Hematopoietic multipotent progenitor cell treated with erythropoietin and hydrocortisone succinate and interleukin-3 and kit ligand, for 4 days (in vitro differentiated cells): ENCODE measurements around the gene SCAMP1.
"Not testable (repeated sequence)": the region's sequence is repeated elsewhere in the genome, so short reads cannot be mapped to it uniquely, and the experiment has no call there.

Experiments used
- DNase-seq: peaks from one replicate; pipeline ENCODE4 v3.0.0-alpha.2; 2015

SCAMP1 gene

DNA sequence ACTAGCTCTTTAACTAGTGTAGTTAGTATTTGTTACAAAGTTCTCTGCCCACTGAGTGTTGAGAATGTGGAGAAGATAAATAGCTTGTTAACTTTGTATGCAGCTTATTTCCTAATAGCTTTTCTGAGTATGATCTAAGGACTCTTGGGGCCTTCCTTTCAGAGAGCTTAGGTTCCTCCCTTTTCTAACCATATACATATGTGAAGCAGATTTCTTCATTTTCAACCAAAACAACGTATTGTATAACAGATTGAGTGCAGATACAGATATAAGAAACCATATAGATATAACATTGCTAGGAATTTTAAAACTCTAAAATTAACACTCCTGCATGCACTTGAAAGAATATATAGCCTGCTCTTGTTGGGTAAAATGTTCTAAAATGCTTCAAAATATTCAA lies 70.4 kb downstream of the SCAMP1 start:
- DNase-seq: no peak

DNA sequence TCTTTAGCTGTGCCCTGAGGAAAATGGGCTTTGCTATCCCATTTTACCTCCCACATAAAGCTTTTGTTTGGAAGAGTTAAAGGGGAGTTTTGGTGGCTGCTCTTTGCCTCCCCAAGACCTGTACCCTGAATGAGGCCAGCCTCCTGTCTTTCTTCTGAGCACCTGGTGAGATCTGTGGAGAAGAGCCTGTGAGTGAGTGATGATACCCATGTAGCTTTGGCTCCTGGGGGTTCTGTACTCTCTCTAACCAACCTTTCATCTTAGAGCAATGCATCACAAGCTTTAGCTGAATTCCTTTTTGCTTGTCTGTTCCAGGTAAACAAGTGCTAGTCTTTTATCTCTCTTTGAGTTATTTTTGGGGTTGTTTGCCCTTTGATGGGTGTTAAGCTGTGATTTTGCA lies 73.6 kb downstream of the SCAMP1 start:
- no peak for DNase-seq

DNA sequence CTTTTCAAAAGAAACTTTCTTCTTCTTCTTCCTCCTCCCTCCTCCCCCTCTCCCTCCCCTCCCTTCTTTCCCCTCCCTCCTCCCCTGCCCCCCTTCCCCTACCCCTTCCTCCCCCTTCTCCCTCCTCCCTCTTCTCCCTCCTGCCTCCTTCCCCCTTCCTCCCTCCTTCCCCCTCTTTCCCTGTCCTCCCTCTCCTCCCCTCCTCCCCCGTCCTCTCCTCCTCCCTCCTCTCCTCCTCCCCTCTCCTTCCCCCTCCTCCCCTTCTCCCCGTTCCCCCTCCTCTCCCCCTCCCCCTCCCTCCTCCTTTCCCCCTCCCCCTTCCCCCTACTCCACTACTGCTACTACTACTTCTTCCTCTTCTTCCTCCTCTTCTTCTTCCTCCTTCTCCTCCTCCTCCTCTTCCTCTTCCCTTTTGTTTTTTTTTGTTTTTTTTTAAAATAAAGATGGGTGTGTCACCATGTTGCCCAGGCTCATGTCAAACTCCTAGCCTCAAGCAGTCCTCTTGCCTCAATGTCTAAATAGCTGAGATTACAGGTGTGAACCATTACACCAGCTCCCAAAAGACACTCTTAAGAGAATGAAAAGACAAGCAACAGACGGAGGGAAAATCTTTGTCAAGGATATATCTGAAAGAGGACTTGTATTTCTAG lies 87.5 kb downstream of the SCAMP1 start:
- DNase-seq: no peak

DNA sequence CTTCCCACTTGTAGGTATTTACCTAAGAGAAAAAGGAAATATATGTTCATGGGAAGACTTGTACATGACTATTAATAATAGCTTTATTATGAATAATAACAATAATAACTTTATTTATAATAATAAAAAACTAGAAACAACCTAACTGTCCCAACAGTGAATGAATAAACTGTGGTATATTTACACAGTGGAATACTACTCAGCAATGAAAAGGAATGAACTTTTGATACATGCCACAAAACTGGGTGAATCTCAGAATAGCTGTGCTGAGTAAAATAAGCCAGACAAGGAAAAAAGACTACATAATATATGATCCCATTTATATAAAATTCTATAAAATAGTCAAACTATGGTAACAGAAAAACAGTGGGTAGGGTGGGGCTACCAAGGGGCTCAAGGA lies 88.7 kb downstream of the SCAMP1 start:
- DNase-seq: no peak

DNA sequence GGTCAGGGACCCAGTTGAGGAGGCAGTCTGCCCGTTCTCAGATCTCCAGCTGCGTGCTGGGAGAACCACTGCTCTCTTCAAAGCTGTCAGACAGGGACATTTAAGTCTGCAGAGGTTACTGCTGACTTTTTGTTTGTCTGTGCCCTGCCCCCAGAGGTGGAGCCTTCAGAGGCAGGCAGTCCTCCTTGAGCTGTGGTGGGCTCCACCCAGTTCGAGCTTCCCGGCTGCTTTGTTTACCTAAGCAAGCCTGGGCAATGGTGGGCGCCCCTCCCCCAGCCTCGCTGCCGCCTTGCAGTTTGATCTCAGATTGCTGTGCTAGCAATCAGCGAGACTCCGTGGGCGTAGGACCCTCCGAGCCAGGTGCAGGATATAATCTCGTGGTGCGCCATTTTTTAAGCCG lies 97.1 kb downstream of the SCAMP1 start:
- DNase-seq: not testable (repeated sequence)

DNA sequence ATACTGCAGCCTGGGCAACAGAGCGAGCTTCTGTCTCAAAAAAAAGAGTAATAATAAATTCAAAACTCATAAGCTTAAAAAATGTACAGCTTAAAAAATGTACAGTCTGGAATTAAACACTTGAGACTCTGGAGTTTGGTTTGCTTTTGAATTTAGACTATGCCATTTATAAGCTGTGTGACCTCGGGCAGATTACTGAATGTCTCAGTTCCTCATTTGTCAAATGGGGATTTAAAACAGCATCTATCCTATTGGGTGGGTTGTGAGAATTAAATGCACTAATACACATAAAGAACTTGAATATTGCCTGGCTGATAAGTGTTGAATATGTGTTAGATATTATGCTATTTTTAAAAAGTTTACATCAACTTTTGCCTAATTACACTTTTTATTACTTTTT lies 98.4 kb downstream of the SCAMP1 start:
- no peak for DNase-seq

DNA sequence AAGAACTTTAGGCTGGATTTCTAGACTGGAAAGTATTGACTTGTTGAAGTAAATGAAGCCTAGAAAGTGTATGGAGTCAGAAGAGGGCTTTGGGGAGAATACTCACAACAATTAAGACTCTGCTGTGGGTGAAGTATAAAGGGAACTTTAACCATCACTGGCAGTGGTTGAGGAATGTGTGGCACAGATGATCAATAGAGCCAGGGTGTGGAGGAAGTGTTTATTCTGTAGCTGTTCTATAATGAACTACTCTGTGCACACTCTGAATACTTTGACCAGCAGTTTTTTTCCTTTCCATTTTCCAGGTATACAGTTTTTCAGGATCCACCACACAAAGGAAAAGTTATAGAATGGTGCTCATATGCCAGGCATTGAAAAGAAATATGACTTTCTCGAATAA lies 106.7 kb downstream of the SCAMP1 start:
- no peak for DNase-seq

DNA sequence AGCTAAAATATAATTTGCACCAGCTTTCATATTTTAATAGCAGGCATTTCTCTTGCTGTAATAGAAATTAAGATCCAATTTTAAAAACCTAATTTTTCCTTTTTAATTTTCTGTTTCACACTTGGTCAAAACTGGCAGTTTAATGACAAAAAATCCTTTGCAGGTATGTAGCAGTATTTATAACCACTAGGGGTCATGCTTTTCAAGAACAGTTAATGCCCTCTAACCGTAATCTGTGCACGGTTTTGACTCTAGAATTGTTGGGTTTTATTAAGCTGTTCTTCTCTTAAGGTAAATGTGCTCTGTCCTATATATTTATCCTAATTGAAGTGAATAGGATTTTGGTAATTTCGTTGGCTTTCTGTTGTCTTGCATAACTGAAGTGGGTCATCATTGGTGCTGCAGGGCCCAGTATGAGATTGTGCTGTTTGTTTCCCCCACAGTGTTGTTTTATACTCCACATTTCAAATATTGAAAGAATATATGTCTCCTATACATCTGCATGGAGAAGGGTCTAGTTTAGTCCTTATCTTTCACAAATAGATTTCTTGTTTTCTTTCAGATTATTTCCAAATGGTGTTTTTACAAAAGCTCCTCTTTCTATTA lies 107.4 kb downstream of the SCAMP1 start:
- DNase-seq: peak; percentile 85

DNA sequence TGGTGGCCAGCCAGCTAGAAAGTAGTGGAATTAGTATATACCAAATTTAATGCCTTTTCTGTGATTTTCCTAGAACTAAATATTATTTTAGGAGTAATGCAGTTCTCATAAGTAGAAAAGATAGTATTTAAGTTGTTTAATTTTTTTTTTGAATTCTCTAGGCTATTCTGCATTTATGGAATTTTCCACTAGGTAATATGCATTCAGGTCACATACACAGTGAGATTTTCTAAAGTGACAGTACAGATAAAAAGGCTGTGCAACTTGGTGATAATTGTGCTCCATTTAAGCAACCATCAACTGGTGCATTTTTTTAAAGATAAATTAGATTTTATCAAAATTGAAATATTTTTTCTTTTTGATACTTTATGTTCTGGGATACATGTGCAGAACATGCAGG lies 111.5 kb downstream of the SCAMP1 start:
- no peak for DNase-seq

DNA sequence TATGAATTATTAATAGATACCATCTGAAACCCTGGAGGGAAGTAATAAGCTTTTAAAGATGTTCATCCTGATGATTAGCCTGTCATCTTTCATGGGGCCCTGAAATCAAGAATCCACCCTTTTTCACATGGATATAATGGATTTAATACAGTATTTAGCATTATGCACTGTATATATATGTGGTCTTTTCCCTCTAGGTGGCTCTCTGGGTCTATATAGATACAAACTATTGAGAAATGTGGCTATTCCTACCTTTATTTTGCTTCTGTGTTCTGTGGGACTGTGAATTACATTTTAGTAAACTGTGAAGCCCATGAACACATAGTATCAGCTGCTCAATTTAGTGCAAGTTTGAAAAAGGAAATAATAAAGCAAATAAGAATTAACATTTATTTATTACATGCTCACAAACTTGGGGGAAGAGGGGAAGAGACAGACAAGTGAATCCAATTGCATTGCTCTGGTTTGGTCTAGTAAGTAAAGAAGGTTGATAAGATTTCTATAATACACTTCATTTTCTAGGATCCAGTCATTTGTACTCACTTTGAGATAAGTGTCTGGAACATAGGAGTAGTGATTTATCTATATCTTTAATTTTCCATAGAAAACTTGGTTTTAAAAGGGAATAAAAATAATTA lies 112.2 kb downstream of the SCAMP1 start:
- peak; percentile 83 for DNase-seq

DNA sequence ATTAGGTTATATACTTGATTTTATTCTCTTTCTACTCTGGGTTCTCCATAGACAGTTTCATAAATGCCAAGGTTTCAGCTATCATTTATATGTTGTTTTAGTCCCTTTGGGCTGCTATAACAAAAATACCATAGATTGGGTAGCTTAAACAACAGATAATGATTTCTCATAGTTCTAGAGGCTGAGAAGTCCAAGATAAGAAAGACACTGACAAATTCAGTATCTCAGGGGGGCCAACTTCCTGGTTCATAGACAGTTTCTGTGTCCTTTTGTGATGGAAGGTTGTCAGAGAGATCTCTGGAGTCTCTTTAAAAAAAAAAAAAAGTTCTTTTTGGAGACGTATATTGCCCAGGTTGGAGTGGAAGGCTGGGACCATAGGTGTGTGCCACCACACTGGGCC lies 113.3 kb downstream of the SCAMP1 start:
- peak; percentile 70 for DNase-seq

DNA sequence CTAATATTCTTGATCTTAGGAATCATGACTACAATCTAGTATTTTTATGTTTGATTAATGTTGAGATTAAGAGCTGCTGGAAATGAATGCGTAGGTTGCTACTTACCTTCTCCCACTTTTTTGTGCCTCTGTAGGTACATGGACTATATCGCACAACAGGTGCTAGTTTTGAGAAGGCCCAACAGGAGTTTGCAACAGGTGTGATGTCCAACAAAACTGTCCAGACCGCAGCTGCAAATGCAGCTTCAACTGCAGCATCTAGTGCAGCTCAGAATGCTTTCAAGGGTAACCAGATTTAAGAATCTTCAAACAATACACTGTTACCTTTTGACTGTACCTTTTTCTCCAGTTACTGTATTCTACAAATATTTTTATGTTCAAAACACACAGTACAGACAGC lies 115.0 kb downstream of the SCAMP1 start:
- DNase-seq: no peak

DNA sequence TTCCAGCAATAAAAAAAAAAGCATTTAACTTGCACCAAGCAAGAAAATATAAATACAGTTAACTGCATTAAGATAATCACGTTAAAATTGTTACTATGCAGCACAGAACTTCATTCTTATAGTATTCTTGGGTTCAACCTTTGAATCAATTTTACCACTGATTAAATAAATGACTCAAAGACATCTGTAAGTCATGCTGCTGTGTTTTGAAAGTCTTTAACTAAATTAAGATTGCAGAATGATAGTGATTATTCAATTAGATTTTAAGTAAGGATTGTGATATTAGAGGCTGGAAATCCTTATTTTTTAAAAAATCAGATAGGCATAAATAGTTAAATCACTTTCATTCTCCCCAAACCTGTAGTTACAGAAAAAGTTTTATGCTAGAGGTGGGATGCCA lies 116.4 kb downstream of the SCAMP1 start:
- DNase-seq: no peak

DNA sequence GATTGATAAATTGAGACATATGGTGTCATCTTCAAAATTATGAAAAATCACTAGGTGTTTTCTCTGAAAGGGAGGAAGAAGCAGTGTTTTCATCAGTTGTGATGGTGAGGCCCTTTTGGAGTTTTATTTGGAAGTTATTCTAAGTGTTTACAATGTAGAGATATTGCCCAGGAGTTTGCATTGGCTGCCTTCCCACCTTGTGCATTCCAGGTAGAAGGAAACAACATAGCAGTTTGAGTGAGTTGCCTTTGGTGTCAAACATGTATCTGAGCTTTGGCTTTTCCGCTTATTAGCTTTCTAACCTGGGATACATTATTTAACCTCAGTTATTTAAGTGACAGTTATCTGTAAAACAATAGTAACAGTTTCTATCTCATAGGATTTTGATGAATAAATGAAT lies 122.5 kb downstream of the SCAMP1 start:
- no peak for DNase-seq

DNA sequence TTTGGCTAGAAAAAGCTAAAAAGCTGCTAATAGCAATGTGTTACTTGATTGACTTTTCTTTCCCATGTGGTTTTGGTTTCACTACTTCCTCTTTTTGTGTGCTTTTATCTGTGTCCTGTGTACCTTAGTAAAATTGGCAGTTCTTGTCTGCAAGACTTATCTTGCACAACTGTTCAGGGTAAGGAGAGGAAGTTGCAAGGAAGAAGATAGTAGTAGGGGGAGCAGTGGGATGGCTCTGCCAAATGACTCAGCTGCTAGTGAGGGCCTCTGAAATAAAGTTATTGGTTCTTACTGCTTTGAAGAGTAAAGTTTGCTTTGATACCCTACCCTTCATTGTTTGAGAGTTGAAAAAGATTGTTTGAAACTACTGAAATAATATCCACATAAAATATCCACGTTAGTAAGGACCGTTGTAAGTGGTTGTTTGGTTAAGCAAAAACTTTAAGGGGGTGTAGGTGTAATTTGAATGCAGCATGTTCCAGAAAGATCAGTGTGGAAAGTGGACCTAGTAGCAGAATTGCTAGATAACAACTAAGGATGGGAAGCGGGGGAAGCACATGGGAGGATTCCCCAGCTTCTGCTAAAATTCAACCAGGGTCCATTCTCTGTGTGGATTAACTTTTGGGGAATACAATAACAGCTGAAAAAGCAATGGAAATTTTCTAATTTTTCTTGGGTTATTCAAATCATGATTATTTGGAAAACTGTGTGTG lies 123.5 kb downstream of the SCAMP1 start:
- peak; percentile 98 for DNase-seq

DNA sequence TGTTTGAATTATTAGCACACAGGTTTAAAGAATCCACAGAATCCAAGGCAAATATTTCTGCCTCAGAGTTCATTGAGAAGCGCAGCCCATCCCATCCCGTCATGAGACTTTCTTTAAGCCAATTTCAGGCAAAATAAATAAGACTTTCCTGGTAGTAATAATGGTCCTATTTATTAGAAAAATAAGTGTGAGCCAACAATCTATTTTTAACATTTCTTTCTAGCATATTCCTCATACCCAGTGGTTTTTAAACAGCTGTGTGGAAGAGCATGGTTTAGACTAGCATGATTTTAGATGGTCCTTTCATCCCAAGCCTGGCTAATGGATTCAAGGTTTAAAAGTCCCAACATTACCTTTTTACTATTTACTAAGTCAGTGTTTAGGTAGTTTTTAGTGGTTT lies 125.8 kb downstream of the SCAMP1 start:
- DNase-seq: no peak

DNA sequence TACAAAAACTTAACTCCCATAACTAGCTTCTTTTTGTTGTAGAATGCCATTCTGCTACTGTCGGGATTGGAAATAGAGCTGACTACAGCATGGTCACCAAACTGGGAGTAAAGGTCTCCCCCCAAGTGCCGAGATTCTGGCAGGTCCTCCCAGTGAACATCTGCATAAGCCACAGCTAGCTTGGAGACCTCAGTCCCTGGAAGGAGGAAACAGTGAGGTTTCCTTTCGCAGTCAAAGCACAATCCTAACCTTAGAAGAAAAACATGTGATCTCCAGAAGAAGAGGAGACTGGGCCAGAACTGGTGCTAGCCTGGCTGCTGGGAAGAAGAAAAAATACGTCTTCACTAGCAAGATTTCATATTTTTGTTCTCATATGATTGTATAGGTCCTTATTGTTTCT lies 127.4 kb downstream of the SCAMP1 start:
- no peak for DNase-seq

DNA sequence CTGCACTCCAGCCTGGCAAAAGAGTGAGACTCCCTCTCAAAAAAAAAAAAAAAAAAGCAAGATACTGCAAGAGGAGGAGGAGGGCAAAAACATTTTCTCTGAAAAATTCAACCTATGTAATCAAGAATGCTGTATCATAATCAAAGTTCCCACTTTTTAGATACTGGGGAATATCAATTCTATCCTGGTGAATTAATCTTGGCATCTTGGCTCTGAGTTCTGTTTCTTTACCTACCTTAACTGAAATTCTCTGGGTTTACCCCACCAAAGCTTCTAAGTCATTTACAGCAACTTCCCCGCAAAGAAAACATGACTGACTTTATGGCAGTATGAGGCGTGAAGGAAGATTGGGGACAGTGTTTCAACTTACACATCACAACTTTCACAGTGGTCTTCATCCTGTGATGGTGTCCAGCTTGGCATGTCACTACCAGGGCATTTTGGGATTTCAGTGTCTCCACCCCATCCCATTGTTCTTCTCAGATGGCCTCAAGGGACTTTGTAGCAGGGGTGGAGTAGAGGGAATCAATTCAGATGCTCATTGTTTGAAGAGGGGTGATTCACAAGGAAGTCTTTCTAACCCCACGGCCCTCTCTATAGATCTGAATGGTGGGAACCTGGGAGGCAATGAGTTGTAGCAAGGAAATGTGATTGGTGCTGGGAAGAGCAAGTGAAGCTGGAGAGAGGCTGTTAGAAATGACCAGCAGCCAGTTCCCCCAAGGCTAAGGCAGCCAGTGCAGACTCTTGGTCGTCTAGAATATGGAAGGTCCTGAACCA lies 130.5 kb downstream of the SCAMP1 start:
- no peak for DNase-seq

DNA sequence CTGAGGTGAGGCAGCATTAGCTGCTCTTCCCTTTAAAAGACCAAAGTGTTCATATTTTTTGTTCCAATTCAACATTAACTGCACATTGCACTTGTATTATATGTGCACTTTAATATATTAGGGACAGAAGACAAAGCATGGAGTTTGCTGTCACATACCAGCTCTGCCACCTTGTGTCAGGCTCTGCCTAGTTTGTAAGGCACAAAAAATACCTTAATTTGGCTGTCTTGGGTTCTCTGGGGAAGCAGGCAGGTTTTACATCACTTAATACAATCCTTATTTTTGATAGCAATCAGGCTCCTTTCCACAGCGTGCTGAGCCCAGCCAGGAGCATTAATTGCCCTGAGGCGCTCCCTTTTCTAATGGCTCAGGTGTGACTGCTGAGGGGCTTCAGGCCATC lies 131.8 kb downstream of the SCAMP1 start:
- no peak for DNase-seq

DNA sequence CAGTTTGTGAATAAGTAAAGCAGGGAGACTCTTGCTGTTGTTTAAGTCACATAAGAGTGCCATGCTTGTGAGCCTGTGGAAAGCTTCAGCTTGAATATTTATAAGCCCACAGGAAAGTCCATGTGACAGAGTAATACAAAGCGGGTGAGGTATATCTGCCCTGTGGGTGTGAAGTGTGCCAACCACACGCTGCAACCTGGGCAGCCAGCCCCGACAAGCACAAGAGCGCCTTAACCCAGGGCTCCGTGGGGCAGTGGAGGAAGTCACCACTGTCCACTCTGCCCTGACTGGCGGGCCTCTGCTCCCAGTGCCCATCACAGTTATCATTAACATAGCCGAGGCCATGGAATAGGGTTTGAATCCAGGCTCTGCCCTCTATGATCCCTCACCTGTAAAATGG lies 132.2 kb downstream of the SCAMP1 start:
- DNase-seq: no peak

DNA sequence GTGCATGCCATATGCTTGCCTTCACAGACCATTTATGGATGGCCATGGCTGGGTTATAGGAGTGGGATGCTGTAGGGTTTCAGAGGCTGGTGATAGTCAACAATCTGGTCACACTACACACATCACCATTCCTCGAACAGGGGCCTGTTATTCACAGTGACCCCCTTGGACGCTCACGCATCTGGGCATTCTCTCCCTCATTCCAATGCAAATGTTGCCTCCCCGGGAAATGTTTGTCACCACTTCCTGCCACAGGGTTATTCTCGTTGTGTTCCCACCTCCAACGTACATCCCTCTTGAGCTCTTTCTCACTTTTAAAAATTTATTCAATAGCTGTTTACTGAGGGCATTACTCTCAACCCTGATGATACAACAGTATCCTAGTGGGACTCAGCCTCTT lies 135.4 kb downstream of the SCAMP1 start:
- DNase-seq: no peak

DNA sequence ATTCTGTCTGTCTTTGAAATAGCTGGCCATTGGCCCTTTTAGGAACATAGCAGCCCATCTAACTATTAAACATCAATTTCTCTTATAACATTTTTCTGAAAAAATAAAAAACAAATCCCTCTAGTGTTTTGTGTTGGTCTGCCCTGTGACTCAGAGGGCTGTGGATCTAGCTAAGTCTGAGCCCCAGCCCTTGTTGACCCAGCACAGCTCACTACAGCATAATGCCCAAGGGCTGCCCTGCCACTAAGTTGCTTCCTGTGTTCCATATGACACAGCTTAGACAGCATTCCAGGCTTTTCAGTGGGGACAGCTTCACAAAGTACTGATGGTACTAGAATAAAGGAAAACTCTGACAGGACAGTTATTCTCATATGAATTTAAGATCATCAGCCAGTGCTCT lies 136.0 kb downstream of the SCAMP1 start:
- no peak for DNase-seq
